H9 (cell line): ENCODE measurements around the gene VRK2. TPM values are rescaled to one million over a fixed set of nuclear protein-coding genes. Genes with fewer than 3 reads are reported as not detected.

ENCODE experiments used
- DNase-seq: peaks from one replicate; pipeline ENCODE4 v3.0.0-alpha.2; 2017
- H2AFZ ChIP-seq: one replicate; pipeline ENCODE4 v1.6.1; 2013; ENCODE audit warnings: mild to moderate bottlenecking, low read length, control low read depth, moderate library complexity
- H2AK5ac ChIP-seq: 2 replicates; pipeline ENCODE4 v1.6.1; 2013; ENCODE audit warnings: low read length, control low read depth, mixed read lengths; ENCODE audit not compliant: insufficient read length
- H2BK120ac ChIP-seq: one replicate; pipeline ENCODE4 v1.6.1; 2013; ENCODE audit warnings: low read depth, mild to moderate bottlenecking, low read length, control low read depth, inconsistent platforms; ENCODE audit not compliant: poor library complexity, severe bottlenecking
- H2BK12ac ChIP-seq: 2 replicates; pipeline ENCODE4 v1.6.1; 2013; ENCODE audit warnings: low read length, control low read depth, mixed read lengths, low read depth; ENCODE audit not compliant: insufficient read length
- H2BK15ac ChIP-seq: 2 replicates; pipeline ENCODE4 v1.6.1; 2013; ENCODE audit warnings: low read depth, low read length, control low read depth
- H2BK20ac ChIP-seq: one replicate; pipeline ENCODE4 v1.6.1; 2013; ENCODE audit warnings: low read depth, mild to moderate bottlenecking, low read length, control low read depth, inconsistent platforms; ENCODE audit not compliant: poor library complexity, severe bottlenecking
- H2BK5ac ChIP-seq: 2 replicates; pipeline ENCODE4 v1.6.1; 2013; ENCODE audit warnings: low read length, control low read depth, mixed read lengths; ENCODE audit not compliant: insufficient read length
- H3K14ac ChIP-seq: 2 replicates; pipeline ENCODE4 v1.6.1; 2013; ENCODE audit warnings: low read length, control low read depth; ENCODE audit not compliant: insufficient read depth
- H3K18ac ChIP-seq: 2 replicates; pipeline ENCODE4 v1.6.1; 2013; ENCODE audit warnings: low read depth, mild to moderate bottlenecking, mixed read lengths, low read length, control low read depth; ENCODE audit not compliant: insufficient read length
- H3K23ac ChIP-seq: 2 replicates; pipeline ENCODE4 v1.6.1; 2013; ENCODE audit warnings: low read length, control low read depth, mixed read lengths, low read depth; ENCODE audit not compliant: insufficient read length
- H3K23me2 ChIP-seq: 2 replicates; pipeline ENCODE4 v1.6.1; 2013; ENCODE audit warnings: low read depth, mild to moderate bottlenecking, mixed read lengths, low read length, control low read depth; ENCODE audit not compliant: insufficient read length, poor library complexity, severe bottlenecking
- H3K27ac ChIP-seq: 2 replicates; pipeline ENCODE4 v1.5.1; 2013; ENCODE audit warnings: low read length, control low read depth, mixed read lengths, low read depth; ENCODE audit not compliant: insufficient read length
- H3K27me3 ChIP-seq: 2 replicates; pipeline ENCODE4 v1.6.1; 2013; ENCODE audit warnings: low read length, control low read depth, inconsistent platforms; ENCODE audit not compliant: insufficient read depth
- H3K4ac ChIP-seq: 2 replicates; pipeline ENCODE4 v1.6.1; 2013; ENCODE audit warnings: low read depth, mild to moderate bottlenecking, control low read depth, inconsistent platforms, low read length, moderate library complexity
- H3K4me1 ChIP-seq: 2 replicates; pipeline ENCODE4 v1.6.1; 2013; ENCODE audit warnings: low read length, control low read depth, inconsistent platforms; ENCODE audit not compliant: insufficient read depth
- H3K4me2 ChIP-seq: 2 replicates; pipeline ENCODE4 v1.6.1; 2013; ENCODE audit warnings: low read length, control low read depth, mixed read lengths; ENCODE audit not compliant: insufficient read length, insufficient read depth
- H3K56ac ChIP-seq: 2 replicates; pipeline ENCODE4 v1.6.1; 2013; ENCODE audit warnings: low read depth, mild to moderate bottlenecking, mixed read lengths, low read length, control low read depth; ENCODE audit not compliant: insufficient read length
- H3K79me1 ChIP-seq: 2 replicates; pipeline ENCODE4 v1.6.1; 2013; ENCODE audit warnings: low read depth, mild to moderate bottlenecking, moderate library complexity, low read length, control low read depth, inconsistent platforms; ENCODE audit not compliant: insufficient read depth, poor library complexity, severe bottlenecking
- H3K79me2 ChIP-seq: 2 replicates; pipeline ENCODE4 v1.6.1; 2013; ENCODE audit warnings: low read length, control low read depth, inconsistent platforms; ENCODE audit not compliant: insufficient read depth
- H3K9ac ChIP-seq: 2 replicates; pipeline ENCODE4 v1.6.1; 2013; ENCODE audit warnings: low read length, control low read depth, mixed read lengths; ENCODE audit not compliant: insufficient read length; ENCODE audit errors: extremely low read depth
- H3K9me3 ChIP-seq: one replicate; pipeline ENCODE4 v1.6.1; 2013; ENCODE audit warnings: low read depth, low read length, inconsistent platforms; ENCODE audit not compliant: control insufficient read depth
- H3T11ph ChIP-seq: one replicate; pipeline ENCODE4 v1.6.1; 2013; ENCODE audit warnings: mild to moderate bottlenecking, low read length, control low read depth, inconsistent platforms
- H4K20me1 ChIP-seq: one replicate; pipeline ENCODE4 v1.6.1; 2013; ENCODE audit not compliant: control insufficient read depth, insufficient read length, insufficient read depth
- H4K5ac ChIP-seq: 2 replicates; pipeline ENCODE4 v1.6.1; 2013; ENCODE audit warnings: low read depth, mild to moderate bottlenecking, mixed read lengths, low read length, control low read depth; ENCODE audit not compliant: insufficient read length
- H4K8ac ChIP-seq: replicated peaks from 2 replicates; pipeline ENCODE4 v1.6.1; 2013; ENCODE audit warnings: low read length, control low read depth, mixed read lengths, low read depth; ENCODE audit not compliant: insufficient read length
- H4K91ac ChIP-seq: 2 replicates; pipeline ENCODE4 v1.6.1; 2013; ENCODE audit warnings: low read depth, mild to moderate bottlenecking, moderate library complexity, mixed read lengths, low read length, control low read depth; ENCODE audit not compliant: insufficient read length
- H3K27ac Mint-ChIP-seq, 3 experiments: 2 replicates in 2 of 3; 3 replicates in 1 of 3; pipeline ENCODE4 v1.8.0; 2020 to 2021; ENCODE audit warnings: mixed read lengths in 3 of 3, mild to moderate bottlenecking in 1 of 3, moderate library complexity in 1 of 3
- H3K27me3 Mint-ChIP-seq: 2 replicates; pipeline ENCODE4 v1.8.0; 2021; ENCODE audit warnings: low read depth, mild to moderate bottlenecking, moderate library complexity, mixed read lengths
- H3K36me3 Mint-ChIP-seq, 3 experiments: 2 replicates in 2 of 3; 3 replicates in 1 of 3; pipeline ENCODE4 v1.8.0; 2020 to 2021; ENCODE audit warnings: low read depth in 3 of 3, mixed read lengths in 3 of 3; ENCODE audit not compliant: insufficient read depth in 1 of 3
- H3K4me1 Mint-ChIP-seq, 2 experiments: 2 replicates each; pipeline ENCODE4 v1.8.0; 2020; ENCODE audit warnings: mixed read lengths in 2 of 2
- H3K4me3 Mint-ChIP-seq, 2 experiments: 2 replicates in 1 of 2; 3 replicates in 1 of 2; pipeline ENCODE4 v1.8.0; 2020 to 2021; ENCODE audit warnings: mild to moderate bottlenecking in 2 of 2, mixed read lengths in 2 of 2, moderate library complexity in 1 of 2
- H3K9me3 Mint-ChIP-seq, 2 experiments: 2 replicates in 1 of 2; 3 replicates in 1 of 2; pipeline ENCODE4 v1.8.0; 2020; ENCODE audit warnings: mild to moderate bottlenecking in 2 of 2, mixed read lengths in 2 of 2, moderate library complexity in 1 of 2
- WGBS: extraction: QIAGEN DNeasy Blood & Tissue Kit; methylation state at CpG from one replicate; pipeline ENCODE4 v1.1.7; 2013; ENCODE audit warnings: missing lambda C conversion rate, low lambda C conversion rate, mixed read lengths; ENCODE audit not compliant: insufficient read length; ENCODE audit errors: extremely low coverage; 5-methylcytosine and 5-hydroxymethylcytosine counted together
- total RNA-seq: library from RNA; stranded (reverse); gene quantifications from 2 replicates; pipeline ENCODE4 v1.2.1, GENCODE V29; 2021
- TF ChIP-seq, protein P1 (sequence below): fragments of 200-600 bp; sonication (generic); conservative IDR thresholded peaks from 3 replicates; pipeline ENCODE4 v1.8.0; 2021; ENCODE audit warnings: antibody characterized with exemption, mild to moderate bottlenecking

The VRK2 gene
- total RNA-seq, 1 experiment from 2014 or later = 23.8 TPM

DNA sequence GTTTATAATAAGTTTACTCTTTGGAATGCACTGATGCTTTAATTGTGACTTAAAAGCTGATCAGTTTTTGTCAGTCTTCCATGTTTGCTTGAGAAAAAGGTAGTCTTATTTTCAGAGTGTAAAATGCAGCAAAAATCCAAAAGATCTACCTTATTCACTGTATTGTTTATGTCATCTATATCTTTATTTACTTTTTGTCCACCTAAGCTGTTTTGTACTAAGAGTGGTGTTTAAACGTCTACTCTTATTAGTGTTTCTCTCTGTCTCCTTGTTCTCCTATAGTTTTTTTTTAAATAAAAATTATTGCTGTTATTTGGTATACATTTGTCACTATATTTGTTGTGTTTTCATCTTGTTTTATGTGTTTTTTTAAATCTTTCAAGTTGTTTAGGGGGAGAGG is 50.4 kb downstream of the VRK2 start:
- TF ChIP-seq, protein P1, sequence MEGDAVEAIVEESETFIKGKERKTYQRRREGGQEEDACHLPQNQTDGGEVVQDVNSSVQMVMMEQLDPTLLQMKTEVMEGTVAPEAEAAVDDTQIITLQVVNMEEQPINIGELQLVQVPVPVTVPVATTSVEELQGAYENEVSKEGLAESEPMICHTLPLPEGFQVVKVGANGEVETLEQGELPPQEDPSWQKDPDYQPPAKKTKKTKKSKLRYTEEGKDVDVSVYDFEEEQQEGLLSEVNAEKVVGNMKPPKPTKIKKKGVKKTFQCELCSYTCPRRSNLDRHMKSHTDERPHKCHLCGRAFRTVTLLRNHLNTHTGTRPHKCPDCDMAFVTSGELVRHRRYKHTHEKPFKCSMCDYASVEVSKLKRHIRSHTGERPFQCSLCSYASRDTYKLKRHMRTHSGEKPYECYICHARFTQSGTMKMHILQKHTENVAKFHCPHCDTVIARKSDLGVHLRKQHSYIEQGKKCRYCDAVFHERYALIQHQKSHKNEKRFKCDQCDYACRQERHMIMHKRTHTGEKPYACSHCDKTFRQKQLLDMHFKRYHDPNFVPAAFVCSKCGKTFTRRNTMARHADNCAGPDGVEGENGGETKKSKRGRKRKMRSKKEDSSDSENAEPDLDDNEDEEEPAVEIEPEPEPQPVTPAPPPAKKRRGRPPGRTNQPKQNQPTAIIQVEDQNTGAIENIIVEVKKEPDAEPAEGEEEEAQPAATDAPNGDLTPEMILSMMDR = no peak
- no peak overlapping the region for H4K8ac ChIP-seq
- Mint-ChIP-seq H3K9me3 (peaks cover 22 to 25% of the 10 kb centered on the region in 2 experiments; a peak in 4 of 5 replicates), H3K4me3 (no peak overlapping the region), H3K27ac (no peak overlapping the region), H3K4me1 (no peaks in the 10 kb centered on the region), H3K36me3 (peaks cover 20 to 30% (median 29%) of the 10 kb centered on the region in 3 experiments; a peak in 6 of 7 replicates), H3K27me3 (no peaks in the 10 kb centered on the region)
- H3K79me1 ChIP-seq = no peaks in the 10 kb centered on the region
- no peak overlapping the region for H2AK5ac ChIP-seq
- no peaks in the 10 kb centered on the region for H3K23me2 ChIP-seq
- H3K9me3 ChIP-seq = no peaks in the 10 kb centered on the region
- no peak overlapping the region for H2AFZ ChIP-seq
- H4K91ac ChIP-seq = no peak overlapping the region
- H2BK12ac ChIP-seq = no peak overlapping the region
- H2BK20ac ChIP-seq = no peak overlapping the region
- H3K9ac ChIP-seq = no peak overlapping the region
- H4K5ac ChIP-seq = no peak overlapping the region
- no CpG with 5 or more reads among the region's 1 CpG for WGBS
- H3K4ac ChIP-seq = no peak overlapping the region
- H4K20me1 ChIP-seq = no peaks in the 10 kb centered on the region
- no peak overlapping the region for H3T11ph ChIP-seq
- no peaks in the 10 kb centered on the region for H3K4me1 ChIP-seq
- no peak overlapping the region for H2BK5ac ChIP-seq
- H2BK15ac ChIP-seq = no peak overlapping the region
- H3K27me3 ChIP-seq = no peaks in the 10 kb centered on the region
- DNase-seq = no peak
- no peaks in the 10 kb centered on the region for H3K79me2 ChIP-seq
- no peak overlapping the region for H3K23ac ChIP-seq
- H3K18ac ChIP-seq = no peak overlapping the region
- no peak overlapping the region for H2BK120ac ChIP-seq
- no peak overlapping the region for H3K4me2 ChIP-seq
- H3K56ac ChIP-seq = no peak overlapping the region
- no peak overlapping the region for H3K14ac ChIP-seq
- H3K27ac ChIP-seq = no peak overlapping the region
